B cell (primary cell): Measurements from ENCODE around the gene RBMS3. TPM values are rescaled to one million over a fixed set of nuclear protein-coding genes. Genes with fewer than 3 reads are reported as not detected.

ENCODE experiments used
- ATAC-seq: fragments of 200-7000 bp; cut with Tn5 transposase; one replicate; pipeline ENCODE4 v1.10.0; 2021; ENCODE audit warnings: low read depth, mild to moderate bottlenecking, moderate number of reproducible peaks, moderate library complexity
- CTCF ChIA-PET: fragments of 350-600 bp; sonication (Branson Sonifier 250); formaldehyde crosslinking; loops from one replicate; lab custom pipeline; 2021; ENCODE audit warnings: antibody characterized with exemption, inconsistent platforms; lab: Charles Lee
- POLR2A ChIA-PET: fragments of 350-600 bp; sonication (Branson Sonifier 250); formaldehyde crosslinking; loops from one replicate; lab custom pipeline; 2021; ENCODE audit warnings: antibody characterized with exemption; lab: Charles Lee
- DNase-seq: peaks from one replicate; pipeline ENCODE4 v3.0.0; 2013
- H2AFZ ChIP-seq: 2 replicates; pipeline ENCODE4 v1.6.1; 2012; ENCODE audit warnings: mild to moderate bottlenecking, low read depth, low read length; ENCODE audit not compliant: insufficient read depth, poor library complexity, severe bottlenecking
- H3K27ac ChIP-seq, 2 donors: 1 replicate in 1 of 2; 2 replicates in 1 of 2; pipeline ENCODE4 v1.5.1; 2012 to 2013; ENCODE audit warnings: low read length in 2 of 2, mild to moderate bottlenecking in 2 of 2, moderate library complexity in 1 of 2
- H3K27me3 ChIP-seq, 4 experiments: fragments of 200-600 bp in 1 of 4; sonication (generic) in 1 of 4; replicated peaks in 1 of 4; 1 replicate in 2 of 4; 2 replicates in 2 of 4; pipeline versions ENCODE4 v1.6.1 to v1.7.0; 2013 to 2016; ENCODE audit warnings: low read length in 3 of 4, mild to moderate bottlenecking in 2 of 4, mixed read lengths in 1 of 4, moderate library complexity in 1 of 4; ENCODE audit not compliant: insufficient read depth in 4 of 4, control insufficient read depth in 3 of 4; ENCODE audit errors: control extremely low read depth in 1 of 4
- H3K36me3 ChIP-seq, 2 experiments: replicated peaks in 1 of 2; 1 replicate in 1 of 2; 2 replicates in 1 of 2; pipeline versions ENCODE4 v1.6.1 to v1.7.1; 2013; ENCODE audit warnings: low read length in 1 of 2; ENCODE audit not compliant: insufficient read depth in 2 of 2, control insufficient read depth in 1 of 2; ENCODE audit errors: control extremely low read depth in 1 of 2, extremely low read depth in 1 of 2
- H3K4me1 ChIP-seq, 2 donors: fragments of 200-600 bp in 1 of 2; sonication (generic) in 1 of 2; 1 replicate in 1 of 2; 2 replicates in 1 of 2; pipeline versions ENCODE4 v1.5.1 to v1.6.1; 2013 to 2017; ENCODE audit warnings: low read length in 2 of 2; ENCODE audit not compliant: control insufficient read depth in 2 of 2, insufficient read depth in 2 of 2
- H3K4me2 ChIP-seq: replicated peaks from 2 replicates; pipeline ENCODE3; 2012; ENCODE audit warnings: mild to moderate bottlenecking, low read depth, low read length; ENCODE audit not compliant: poor library complexity, severe bottlenecking
- H3K4me3 ChIP-seq, 5 experiments: fragments of 200-600 bp in 1 of 5; sonication (generic) in 1 of 5; 1 replicate in 3 of 5; 2 replicates in 2 of 5; pipeline versions ENCODE4 v1.5.1 to v1.7.0; 2011 to 2016; ENCODE audit warnings: low read length in 4 of 5, mild to moderate bottlenecking in 4 of 5, low read depth in 2 of 5, control low read depth in 1 of 5, moderate library complexity in 1 of 5; ENCODE audit not compliant: insufficient read depth in 1 of 5; ENCODE audit errors: control extremely low read depth in 1 of 5, extremely low read depth in 1 of 5
- H3K79me2 ChIP-seq: fragments of 200-600 bp; sonication (generic); one replicate; pipeline ENCODE4 v1.6.0; 2016; ENCODE audit warnings: low read length; ENCODE audit not compliant: control insufficient read depth, insufficient read depth
- H3K9ac ChIP-seq: fragments of 200-600 bp; sonication (generic); 2 replicates; pipeline ENCODE4 v1.6.1; 2017; ENCODE audit warnings: mild to moderate bottlenecking, low read length, moderate library complexity
- H3K9me3 ChIP-seq, 3 donors: one replicate each; pipeline versions ENCODE4 v1.6.1 to v1.7.1; 2013; ENCODE audit warnings: low read length in 2 of 3; ENCODE audit not compliant: control insufficient read depth in 2 of 3, insufficient read depth in 1 of 3; ENCODE audit errors: control extremely low read depth in 1 of 3
- H4K20me1 ChIP-seq: 2 replicates; pipeline ENCODE4 v1.6.0; 2012; ENCODE audit warnings: mild to moderate bottlenecking, low read length; ENCODE audit not compliant: insufficient read depth, control insufficient read depth, poor library complexity, severe bottlenecking
- H3K27ac Mint-ChIP-seq: one replicate; pipeline ENCODE4 v1.8.0; 2021; ENCODE audit warnings: mixed read lengths
- H3K27me3 Mint-ChIP-seq: one replicate; pipeline ENCODE4 v1.8.0; 2021; ENCODE audit warnings: mixed read lengths
- H3K4me1 Mint-ChIP-seq: one replicate; pipeline ENCODE4 v1.8.0; 2021; ENCODE audit warnings: mixed read lengths
- H3K4me3 Mint-ChIP-seq: one replicate; pipeline ENCODE4 v1.8.0; 2021; ENCODE audit warnings: mixed read lengths
- H3K9me3 Mint-ChIP-seq: one replicate; pipeline ENCODE4 v1.8.0; 2022; ENCODE audit warnings: mixed read lengths; ENCODE audit not compliant: insufficient read depth
- CTCF ChIP-seq: fragments of 200-600 bp; IDR thresholded peaks from one replicate; pipeline ENCODE4 v1.8.0; 2022; ENCODE audit warnings: antibody characterized with exemption, mild to moderate bottlenecking
- EZH2 ChIP-seq: IDR thresholded peaks from 2 replicates; pipeline ENCODE4 v1.6.1; 2012; ENCODE audit warnings: borderline replicate concordance, low read depth, mild to moderate bottlenecking, moderate library complexity, low read length; ENCODE audit not compliant: insufficient read depth, poor library complexity, severe bottlenecking
- WGBS: methylation state at CpG from one replicate; pipeline ENCODE4 v1.1.5; 2013; ENCODE audit warnings: missing lambda C conversion rate; ENCODE audit not compliant: insufficient coverage; 5-methylcytosine and 5-hydroxymethylcytosine counted together
- intact Hi-C: fragments of 100-400 bp; cut with micrococcal nuclease; formaldehyde crosslinking; loops from one replicate; pipeline ENCODE4 v1.10.0; 2022
- polyA plus RNA-seq: library from polyadenylated mRNA; depleted of rRNA; stranded (reverse); fragments of >200 nt; gene quantifications from 2 replicates; pipeline ENCODE4 v1.2.3, GENCODE V29; 2012
- total RNA-seq, 2 donors: library from RNA; stranded (reverse); fragments of 120-200 nt in 1 of 2; gene quantifications; 1 replicate in 1 of 2; 2 replicates in 1 of 2; pipeline versions ENCODE4 v1.2.3 to v1.2.4, GENCODE V29; 2013 to 2022

Gene RBMS3
- total and polyA plus RNA-seq, 2 donors (not counting 1 experiment from before 2014, with no cell fraction given) = not detected

GRCh38 chr3:29973763-29974162, 692.9 kb downstream of the RBMS3 start:
- H3K27me3 ChIP-seq = peaks cover 0 to 3% (median 0%) of the 10 kb centered on the region in 4 experiments
- H3K4me3 ChIP-seq = no peak overlapping the region
- CTCF ChIA-PET = no interaction called here
- WGBS = 100% methylated on average over 1 of the region's 1 CpG
- H3K36me3 ChIP-seq = no peaks in the 10 kb centered on the region
- no peaks in the 10 kb centered on the region for H3K79me2 ChIP-seq
- no peak overlapping the region for H3K9ac ChIP-seq
- no peak overlapping the region for H2AFZ ChIP-seq
- intact Hi-C loops = no loop called here
- no peaks in the 10 kb centered on the region for H4K20me1 ChIP-seq
- peaks cover 0 to 2% (median 2%) of the 10 kb centered on the region in 3 donors for H3K9me3 ChIP-seq
- H3K4me1 ChIP-seq = no peaks in the 10 kb centered on the region
- Mint-ChIP-seq H3K4me3 (no peak overlapping the region), H3K4me1 (no peaks in the 10 kb centered on the region), H3K27me3 (peaks cover 14% of the 10 kb centered on the region), H3K27ac (no peak overlapping the region), H3K9me3 (no peaks in the 10 kb centered on the region)
- POLR2A ChIA-PET = no interaction called here
- H3K27ac ChIP-seq = no peak overlapping the region
- ATAC-seq (no peak), DNase-seq (no peak)
- no peak overlapping the region for H3K4me2 ChIP-seq
- TF ChIP-seq EZH2 = no peak
- TF ChIP-seq CTCF = no peak

GRCh38 chr3:29976871-29977270, 696.0 kb downstream of the RBMS3 start:
- H3K4me2 ChIP-seq = no peak overlapping the region
- no peaks in the 10 kb centered on the region for H3K4me1 Mint-ChIP-seq
- peaks cover 0 to 2% (median 2%) of the 10 kb centered on the region in 3 donors for H3K9me3 ChIP-seq
- CTCF ChIA-PET = no interaction called here
- no peaks in the 10 kb centered on the region for H4K20me1 ChIP-seq
- POLR2A ChIA-PET = no interaction called here
- no peaks in the 10 kb centered on the region for H3K79me2 ChIP-seq
- peaks cover 3% of the 10 kb centered on the region for H3K9me3 Mint-ChIP-seq
- no peaks in the 10 kb centered on the region for H3K4me1 ChIP-seq
- no peak overlapping the region for H3K27ac Mint-ChIP-seq
- ATAC-seq (no peak), DNase-seq (no peak)
- TF ChIP-seq CTCF = no peak
- TF ChIP-seq EZH2 = no peak
- H3K27ac ChIP-seq = no peak overlapping the region
- intact Hi-C loops = no loop called here
- no peak overlapping the region for H3K9ac ChIP-seq
- H2AFZ ChIP-seq = no peak overlapping the region
- H3K4me3 Mint-ChIP-seq = no peak overlapping the region
- WGBS = no CpG with 5 or more reads among the region's 5 CpGs
- peaks cover 13% of the 10 kb centered on the region for H3K27me3 Mint-ChIP-seq
- H3K27me3 ChIP-seq = peaks cover 0 to 3% (median 0%) of the 10 kb centered on the region in 4 experiments
- H3K36me3 ChIP-seq = no peaks in the 10 kb centered on the region
- H3K4me3 ChIP-seq = no peak overlapping the region
